ENCODE data around the gene GLB1L.

DNA sequence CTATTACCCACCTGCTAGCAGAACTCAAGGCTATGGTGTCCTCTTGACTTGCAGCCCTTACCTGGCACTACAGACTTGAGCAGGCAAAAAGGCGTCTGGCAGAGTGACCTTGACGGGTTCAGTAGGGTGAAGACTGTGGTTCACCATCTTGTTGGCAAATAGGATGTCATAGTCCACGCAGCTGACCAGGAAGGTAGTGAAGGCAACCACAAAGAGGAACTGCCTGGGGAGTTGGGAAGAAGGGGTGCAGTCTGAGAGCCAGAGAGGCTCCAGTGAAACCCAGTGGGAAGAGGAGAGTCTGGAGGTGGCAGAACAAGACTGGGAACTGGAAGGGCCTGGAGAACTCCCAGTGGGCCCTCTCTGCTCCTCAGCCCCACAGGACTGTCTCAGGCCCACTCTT, 19.9 kb downstream of the GLB1L start:
- no peak for TF ChIP-seq EZH2 (IDR thresholded peaks at IDR 0.05; ENCODE audit: insufficient read depth, poor library complexity, severe bottlenecking)
- TF ChIP-seq EZH2phosphoT487 (IDR thresholded peaks at IDR 0.05; ENCODE audit: insufficient read depth, low read depth) = no peak
